H1 (cell line): Measurements from ENCODE around the gene LHPP.

Source experiments
- ATF3 ChIP-seq: IDR thresholded peaks from 2 replicates; pipeline ENCODE4 v1.6.1; 2011; ENCODE audit warnings: low read depth, mild to moderate bottlenecking, low read length; ENCODE audit not compliant: insufficient read depth
- CTCF ChIP-seq, 3 experiments: IDR thresholded peaks; 1 replicate in 2 of 3; 2 replicates in 1 of 3; pipeline versions ENCODE4 v1.5.1 to v1.6.1; 2011; ENCODE audit warnings: low read length in 3 of 3, mild to moderate bottlenecking in 3 of 3, inconsistent platforms in 2 of 3, low read depth in 1 of 3, moderate library complexity in 1 of 3; ENCODE audit not compliant: insufficient read depth in 1 of 3; ENCODE audit errors: control extremely low read depth in 1 of 3
- EZH2 ChIP-seq: fragments of 200-600 bp; sonication (generic); IDR thresholded peaks from 2 replicates; pipeline ENCODE4 v1.7.1; 2012; ENCODE audit warnings: low read depth, mild to moderate bottlenecking, moderate library complexity, low read length, inconsistent platforms; ENCODE audit not compliant: severe bottlenecking
- GABPA ChIP-seq: IDR thresholded peaks from 2 replicates; pipeline ENCODE4 v1.6.1; 2011; ENCODE audit warnings: mild to moderate bottlenecking, low read length, moderate library complexity, borderline replicate concordance; ENCODE audit not compliant: insufficient read depth
- GTF2F1 ChIP-seq: IDR thresholded peaks from 2 replicates; pipeline ENCODE4 v1.6.1; 2012; ENCODE audit warnings: low read depth, low read length, improper control_type of control experiment, borderline replicate concordance
- JUN ChIP-seq: IDR thresholded peaks from 2 replicates; pipeline ENCODE4 v1.6.1; 2011; ENCODE audit warnings: low read depth, mild to moderate bottlenecking, improper control_type of control experiment, low read length
- POLR2A ChIP-seq, 2 experiments: IDR thresholded peaks; 1 replicate in 1 of 2; 2 replicates in 1 of 2; pipeline ENCODE4 v1.6.1; 2011; ENCODE audit warnings: low read depth in 2 of 2, low read length in 2 of 2, mild to moderate bottlenecking in 2 of 2; ENCODE audit errors: control extremely low read depth in 1 of 2
- POLR2AphosphoS5 ChIP-seq: IDR thresholded peaks from 2 replicates; pipeline ENCODE4 v1.6.1; 2011; ENCODE audit warnings: low read depth, low read length
- TAF1 ChIP-seq: IDR thresholded peaks from 2 replicates; pipeline ENCODE4 v1.6.1; 2011; ENCODE audit warnings: mild to moderate bottlenecking, low read depth, low read length
- USF2 ChIP-seq: IDR thresholded peaks from 2 replicates; pipeline ENCODE4 v1.6.1; 2011; ENCODE audit warnings: low read length, improper control_type of control experiment
- ZNF274 ChIP-seq: IDR thresholded peaks from 2 replicates; pipeline ENCODE4 v1.7.0; 2012; ENCODE audit warnings: low read length, borderline replicate concordance; ENCODE audit errors: extremely low read depth

- TF ChIP-seq GABPA (no peak), GTF2F1 (no peak), CTCF (IDR thresholded peaks at IDR 0.05; ENCODE audit: control extremely low read depth in 1 of 3, insufficient read depth in 1 of 3, low read depth in 1 of 3, low read length in 3 of 3) (no peak), USF2 (no peak), EZH2 (no peak), ZNF274 (no peak), POLR2A (IDR thresholded peaks at IDR 0.05; ENCODE audit: control extremely low read depth in 1 of 2, low read depth in 2 of 2, low read length in 2 of 2) (no peak), POLR2AphosphoS5 (no peak), JUN (no peak), ATF3 (no peak), TAF1 (no peak)
Measured at GRCh38 chr10:124605856-124606812, 144.5 kb downstream of the LHPP start.
